OCI-LY1 (cell line): ENCODE measurements around the gene CASP1.

Experiments
- CTCF ChIP-seq: fragments of 200-600 bp; sonication (generic), shearing (Covaris generic); IDR thresholded peaks from 2 replicates; pipeline ENCODE4 v1.5.1; 2017; ENCODE audit warnings: mild to moderate bottlenecking, antibody characterized with exemption, low read length, moderate library complexity, mixed read lengths
- EZH2 ChIP-seq: fragments of 200-600 bp; sonication (generic), shearing (Covaris generic); IDR thresholded peaks from 2 replicates; pipeline ENCODE4 v1.8.0; 2017; ENCODE audit warnings: borderline replicate concordance, mixed run types, mild to moderate bottlenecking, antibody characterized with exemption, low read length, moderate library complexity, mixed read lengths

GRCh38 chr11:105070306-105070705 is 35.4 kb upstream of the CASP1 start:
- TF ChIP-seq CTCF (no peak), EZH2 (no peak)
